K562 (cell line): ENCODE results near the gene L3MBTL1.

Experiments used
- CHD2 ChIP-seq: IDR thresholded peaks from 2 replicates; pipeline ENCODE4 v1.6.1; 2011; ENCODE audit warnings: low read depth, low read length
- EHMT2 ChIP-seq: fragments of 450-650 bp; IDR thresholded peaks from 2 replicates; pipeline ENCODE4 v1.6.1; 2018; ENCODE audit warnings: antibody characterized with exemption
- NFYB ChIP-seq: IDR thresholded peaks from 2 replicates; pipeline ENCODE4 v1.6.1; 2011; ENCODE audit warnings: mild to moderate bottlenecking, moderate library complexity; ENCODE audit not compliant: insufficient read length; ENCODE audit errors: extremely low read depth
- PATZ1 ChIP-seq: fragments of 250-450 bp; sonication (Bioruptor Pico); IDR thresholded peaks from 2 replicates; pipeline ENCODE4 v1.5.0; 2020; ENCODE audit warnings: mild to moderate bottlenecking, borderline replicate concordance
- SMAD1 ChIP-seq: fragments of 150-350 bp; IDR thresholded peaks from 2 replicates; pipeline ENCODE4 v1.6.1; 2014; ENCODE audit warnings: low read length, low read depth; ENCODE audit not compliant: partially characterized antibody
- SNAPC5 ChIP-seq: fragments of 250-450 bp; sonication (Bioruptor Pico); IDR thresholded peaks from 2 replicates; pipeline ENCODE4 v1.8.0; 2021; ENCODE audit warnings: moderate library complexity, mild to moderate bottlenecking, inconsistent platforms
- SP1 ChIP-seq: sonication (generic); formaldehyde crosslinking; IDR thresholded peaks from 2 replicates; pipeline ENCODE4 v1.8.1; 2022; ENCODE audit warnings: mild to moderate bottlenecking, missing genetic modification reagents

GRCh38 chr20:43550456-43550855, 43.0 kb downstream of the L3MBTL1 start:
- TF ChIP-seq EHMT2 (no peak), SMAD1 (no peak), SP1 (CRISPR knock-in tag) (no peak), PATZ1 (CRISPR knock-in tag) (no peak), CHD2 (no peak), SNAPC5 (CRISPR knock-in tag) (no peak), NFYB (no peak)
